ENCODE measurements around the gene FSHR.

Gene FSHR

GRCh38 chr2:49111456-49111855, 42.9 kb downstream of the FSHR start:
- no peak for DNase-seq (ENCODE audit: low read depth)

- no peak for DNase-seq (ENCODE audit: low read depth)
These were observed 43.3 kb downstream of the FSHR start for GRCh38 chr2:49111006-49111405.

DNA sequence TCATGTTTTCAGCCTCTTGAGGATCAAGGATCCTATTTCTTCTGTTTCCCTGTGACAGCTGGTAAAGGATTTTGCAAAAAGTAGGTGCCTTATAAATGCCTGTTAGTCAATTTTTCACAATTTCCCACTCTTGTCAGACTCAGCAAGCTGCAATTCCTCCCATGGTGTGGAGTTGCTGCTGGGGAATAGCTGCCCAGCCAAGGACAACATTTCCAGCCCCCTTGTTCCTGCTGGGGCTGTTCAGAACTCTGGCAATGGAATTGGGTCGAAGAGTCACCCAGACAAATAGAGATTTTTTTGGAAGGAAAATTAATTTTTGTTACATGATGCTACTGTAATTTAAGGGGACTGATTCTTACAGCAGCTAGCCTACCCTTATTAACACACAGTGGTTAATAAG, 43.7 kb downstream of the FSHR start:
- no peak for DNase-seq (ENCODE audit: low read depth)

DNA sequence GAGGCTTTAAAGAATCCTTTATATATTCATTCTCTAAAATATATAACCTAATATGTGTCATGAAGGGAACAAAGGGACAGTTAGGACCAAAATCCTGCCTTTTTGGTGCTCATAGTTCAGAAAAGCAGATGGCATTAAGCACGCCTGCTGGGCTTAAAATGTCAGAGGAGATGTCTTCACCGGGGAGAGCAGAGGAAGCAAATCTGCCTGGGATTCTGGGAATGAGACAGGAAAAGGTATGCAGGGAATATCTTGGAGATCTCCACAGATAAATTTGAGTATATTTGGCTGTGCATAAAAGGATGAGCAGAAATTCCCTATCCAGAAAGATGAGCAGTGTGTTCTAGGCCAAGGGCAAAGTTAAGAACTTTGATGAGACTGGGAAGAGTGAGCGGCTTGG, 45.5 kb downstream of the FSHR start:
- DNase-seq (ENCODE audit: low read depth), result no peak

DNA sequence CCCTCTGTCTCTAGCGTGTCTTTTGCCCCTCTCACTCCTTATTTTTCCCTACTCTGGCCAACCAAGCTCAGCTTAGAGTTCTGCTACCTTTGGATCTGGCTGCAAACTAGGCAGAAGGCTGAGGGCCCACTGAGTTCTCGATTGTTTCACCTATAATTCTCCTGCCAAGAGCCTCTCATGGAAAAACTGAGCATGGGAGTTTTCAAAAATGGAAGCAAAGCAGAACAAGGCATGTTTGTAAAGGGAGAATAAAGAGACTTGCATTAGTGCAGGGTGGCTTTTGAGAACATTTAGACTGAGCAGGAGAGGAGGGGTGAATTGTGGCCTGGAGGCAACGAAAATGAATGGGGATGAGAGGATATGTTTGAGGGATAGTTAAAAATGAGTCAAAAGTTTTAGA, 45.9 kb downstream of the FSHR start:
- DNase-seq (ENCODE audit: low read depth), result no peak

DNA sequence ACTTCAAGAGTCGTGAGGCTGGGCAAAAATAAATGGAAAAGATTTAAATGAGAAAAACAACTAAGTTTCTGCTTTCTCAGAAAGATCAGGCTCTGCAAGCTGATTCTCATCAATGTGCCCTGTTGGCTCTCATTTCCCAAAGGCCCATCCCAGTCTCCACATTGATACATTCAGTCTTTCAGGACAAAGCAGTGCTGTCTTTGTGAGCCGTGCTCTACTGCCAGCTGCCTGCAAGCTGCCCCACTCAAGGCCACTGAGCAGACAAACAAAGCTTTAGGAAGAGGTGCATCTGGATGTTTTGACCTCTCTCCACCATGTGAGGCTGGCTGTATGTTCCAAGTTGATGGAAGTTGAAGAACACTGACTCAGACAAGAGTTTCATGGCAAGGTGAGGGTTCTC, 48.8 kb downstream of the FSHR start:
- no peak for DNase-seq (ENCODE audit: low read depth)

DNA sequence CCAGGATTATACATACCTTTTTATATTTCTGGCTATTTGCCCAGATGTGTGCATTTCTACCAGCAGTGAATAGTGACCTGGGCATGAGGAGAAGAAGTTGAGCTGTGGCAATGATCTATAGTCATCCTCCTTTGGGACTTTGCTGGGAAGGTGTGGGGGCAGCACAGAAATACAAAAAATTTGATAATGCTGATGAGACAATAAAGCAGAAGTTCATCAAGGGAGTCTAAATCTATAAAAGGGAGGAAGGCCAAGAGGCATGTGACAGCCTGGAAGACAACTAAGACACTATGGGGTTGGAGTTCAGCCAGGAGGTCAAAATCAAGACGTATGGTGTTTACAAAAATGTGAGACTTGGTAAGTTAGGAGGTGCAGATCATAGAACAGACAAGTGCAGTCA, 52.2 kb downstream of the FSHR start:
- DNase-seq (ENCODE audit: low read depth), result no peak

DNA sequence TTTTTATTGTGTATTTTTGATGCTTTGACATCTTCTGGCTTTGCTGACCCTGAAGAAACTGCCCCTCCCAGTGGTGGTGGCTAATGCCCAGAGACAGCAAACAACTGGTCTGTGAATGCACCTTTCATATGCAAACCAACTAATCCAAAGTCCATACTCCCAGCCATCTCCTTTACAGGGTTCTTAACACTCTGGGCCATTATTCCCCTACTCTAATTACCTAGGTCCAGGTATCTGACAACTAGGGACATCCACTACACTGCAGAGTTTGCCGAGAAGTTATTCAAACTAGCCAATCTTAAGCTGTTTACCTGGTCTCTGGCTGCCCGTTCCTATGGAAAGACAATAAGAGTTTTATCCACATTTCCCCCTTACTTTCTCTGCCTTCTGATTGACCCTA, 73.6 kb downstream of the FSHR start:
- no peak for DNase-seq (ENCODE audit: low read depth)

DNA sequence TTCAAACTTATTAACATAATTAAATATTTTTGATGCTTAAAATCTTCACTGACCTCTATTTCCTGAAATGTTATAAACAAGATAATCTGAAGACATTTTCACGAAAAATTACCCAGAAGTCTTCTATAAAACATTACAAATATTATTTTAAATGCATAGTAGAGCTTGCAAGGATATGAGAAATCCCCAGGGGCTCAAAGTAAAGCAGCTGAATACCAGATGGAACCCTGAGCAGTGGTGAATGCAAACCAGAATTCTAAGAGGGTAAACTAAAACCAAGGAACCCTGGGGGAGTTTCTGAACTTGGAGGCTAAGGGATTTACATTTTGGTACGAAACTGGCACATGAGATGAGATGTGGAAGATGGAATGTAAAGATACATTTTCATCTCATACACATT, 83.6 kb downstream of the FSHR start:
- no peak for DNase-seq (ENCODE audit: low read depth)

GRCh38 chr2:49069829-49070228, 84.5 kb downstream of the FSHR start:
- no peak for DNase-seq (ENCODE audit: low read depth)

GRCh38 chr2:49068613-49069012, 85.7 kb downstream of the FSHR start:
- no peak for DNase-seq (ENCODE audit: low read depth)

DNA sequence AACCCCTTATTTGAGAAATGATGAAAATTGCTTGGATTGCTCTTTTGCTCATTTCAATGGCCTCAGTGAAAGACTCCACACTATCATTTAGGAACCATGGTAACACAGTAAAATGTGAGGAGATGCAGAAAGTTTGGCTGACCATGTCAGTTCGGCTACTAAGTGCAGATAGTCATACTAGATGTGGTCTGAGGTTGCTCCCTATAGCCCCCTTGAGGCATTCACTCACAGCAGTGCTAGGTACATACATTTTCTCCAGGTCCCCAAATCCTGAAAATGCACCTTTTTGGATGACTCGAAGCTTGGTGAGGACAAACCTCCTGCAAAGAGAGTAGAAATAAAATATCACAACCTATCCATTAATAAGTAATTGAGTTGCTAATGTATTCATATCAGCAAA, 86.3 kb downstream of the FSHR start:
- no peak for DNase-seq (ENCODE audit: low read depth)

GRCh38 chr2:49053156-49053555, 101.2 kb downstream of the FSHR start:
- no peak for DNase-seq (ENCODE audit: low read depth)

DNA sequence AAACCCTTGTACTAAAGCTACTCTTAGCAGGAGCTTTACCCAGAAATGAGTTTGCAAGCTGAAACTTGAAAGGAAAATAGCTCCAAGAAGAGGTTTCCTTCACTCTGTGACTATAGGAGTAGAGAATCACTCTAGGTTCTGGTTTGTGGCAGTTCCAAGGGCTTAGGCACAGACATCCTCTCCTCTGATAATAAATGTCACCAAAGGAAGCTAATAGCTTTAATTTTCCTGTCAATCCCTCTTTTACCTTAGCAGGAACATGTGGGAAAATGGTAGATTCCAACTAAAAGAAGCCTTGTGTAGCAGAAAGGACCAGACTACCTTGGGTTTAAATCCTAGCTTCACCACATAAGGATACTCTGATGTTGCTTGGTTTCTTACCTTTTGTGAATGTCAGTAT, 104.0 kb downstream of the FSHR start:
- no peak for DNase-seq (ENCODE audit: low read depth)

GRCh38 chr2:49049161-49049560, 105.2 kb downstream of the FSHR start:
- DNase-seq (ENCODE audit: low read depth), result no peak

- no peak for DNase-seq (ENCODE audit: low read depth)
These were observed 109.2 kb downstream of the FSHR start for GRCh38 chr2:49045083-49045482.

- no peak for DNase-seq (ENCODE audit: low read depth)
These were observed 109.8 kb downstream of the FSHR start for GRCh38 chr2:49044350-49045079.

DNA sequence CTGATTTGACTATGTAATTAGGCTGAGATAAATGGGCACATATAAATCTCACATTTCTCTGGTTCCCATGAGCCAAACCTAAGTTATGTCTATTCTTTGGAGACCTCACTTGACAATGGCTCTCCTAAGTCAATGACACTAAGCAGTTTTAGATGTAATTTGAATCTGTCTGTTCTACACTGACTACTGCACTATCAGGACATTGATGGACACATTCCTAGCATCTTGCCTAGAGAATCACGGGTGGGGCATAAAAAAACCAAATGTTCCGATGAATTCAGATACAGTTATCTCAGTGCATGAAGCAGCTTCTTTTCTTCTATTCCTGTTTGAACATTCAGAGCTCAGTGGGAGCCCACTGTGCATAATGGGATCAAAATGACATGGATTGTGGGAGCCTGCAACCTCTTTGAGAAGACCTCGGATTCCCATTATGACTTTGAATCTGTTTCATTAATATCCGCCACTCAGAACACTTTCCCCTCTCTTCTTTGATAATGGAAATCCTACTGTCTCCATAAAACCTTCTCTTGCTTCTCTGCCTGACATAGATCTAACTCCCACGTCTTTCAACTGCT, 110.8 kb downstream of the FSHR start:
- no peak for DNase-seq (ENCODE audit: low read depth)

DNA sequence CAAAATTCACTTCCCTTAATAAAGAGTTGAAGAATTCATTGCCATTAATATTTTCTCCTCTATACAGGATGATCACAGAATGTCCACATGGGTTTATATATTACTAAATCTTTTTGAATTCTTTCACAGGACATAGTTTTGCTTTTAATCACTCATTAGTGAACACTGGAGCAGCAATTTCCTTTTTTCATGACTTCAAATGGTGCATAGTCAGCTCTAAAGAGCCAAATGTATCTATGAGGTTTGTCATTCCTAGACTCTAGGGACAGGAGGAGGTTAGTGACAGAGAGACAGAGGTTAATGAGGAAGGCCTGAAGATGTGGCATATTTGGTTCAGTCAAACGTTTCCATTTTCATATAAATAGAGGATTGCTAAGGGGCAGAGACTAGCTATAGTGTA, 111.8 kb downstream of the FSHR start:
- no peak for DNase-seq (ENCODE audit: low read depth)

GRCh38 chr2:49041061-49041460, 113.3 kb downstream of the FSHR start:
- DNase-seq (ENCODE audit: low read depth), result no peak

DNA sequence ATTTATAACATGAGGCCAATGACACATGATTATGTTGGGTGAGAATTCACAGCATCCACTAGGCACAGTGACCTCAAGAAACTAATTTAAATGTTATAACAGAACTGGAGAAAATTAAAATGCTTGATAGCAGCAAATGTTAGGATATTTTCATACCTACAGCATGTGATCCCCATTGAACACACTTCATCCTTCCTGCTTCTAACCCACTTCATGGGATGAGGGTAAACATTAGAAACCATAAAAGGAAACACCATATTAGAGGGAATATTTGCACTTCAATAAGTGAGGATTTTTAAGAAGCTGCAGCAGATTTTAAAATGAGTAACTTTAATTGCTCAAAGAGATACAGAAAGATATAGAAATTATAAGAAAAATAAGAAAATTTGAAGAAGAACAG, 117.1 kb downstream of the FSHR start:
- no peak for DNase-seq (ENCODE audit: low read depth)

- no peak for DNase-seq (ENCODE audit: low read depth)
These were observed 118.8 kb downstream of the FSHR start for GRCh38 chr2:49035481-49035880.

DNA sequence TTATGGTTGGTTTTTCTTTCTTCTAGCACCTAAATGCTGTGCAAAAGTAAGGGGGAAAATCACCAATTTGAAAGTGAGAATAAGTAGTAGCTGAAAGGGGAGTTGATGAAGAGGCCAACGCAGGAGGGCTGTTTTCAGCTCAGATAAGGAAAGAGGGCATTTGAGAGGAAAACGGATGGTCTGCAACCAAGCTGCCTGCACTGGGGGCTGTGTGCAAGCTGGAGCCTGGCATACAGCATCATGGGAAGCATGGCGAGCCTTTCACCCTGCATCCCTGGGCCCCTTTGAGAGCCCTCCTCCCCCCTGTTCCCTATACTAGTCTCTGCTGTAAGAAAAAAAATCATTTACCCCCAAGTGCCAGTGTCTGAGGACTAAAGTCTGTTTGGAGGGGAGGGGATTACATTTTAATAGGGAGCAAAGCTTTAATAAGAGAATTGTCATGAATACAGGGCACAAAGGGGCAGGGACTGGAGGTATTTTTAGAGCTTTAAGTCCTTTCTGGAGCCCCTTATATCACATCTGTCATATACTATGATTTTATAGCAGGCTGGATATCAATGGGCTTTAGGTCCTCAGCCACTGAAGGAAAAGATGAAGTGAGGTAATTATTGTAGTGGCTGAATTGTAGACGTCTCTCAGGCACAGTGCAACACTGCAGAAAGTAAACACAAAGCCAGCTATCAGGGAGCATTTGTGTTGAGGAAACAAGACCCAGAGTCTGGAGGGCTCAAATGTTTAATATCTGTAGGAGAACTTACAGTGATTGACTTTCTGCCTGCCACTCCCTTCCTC, 120.7 kb downstream of the FSHR start:
- no peak for DNase-seq (ENCODE audit: low read depth)
